ENCODE data around the gene FYB2.

Gene FYB2

GRCh38 chr1:56797065-56797685 lies 22.0 kb downstream of the FYB2 start:
- no peaks in the 10 kb centered on the region for H4K20me1 ChIP-seq (ENCODE audit: control insufficient read depth, insufficient read depth, low read depth, low read length)
- H3K4me2 ChIP-seq (ENCODE audit: low read length): no peak overlapping the region
- H3K9me2 ChIP-seq (replicated peaks; ENCODE audit: control insufficient read depth, low read length): no peaks in the 10 kb centered on the region

GRCh38 chr1:56795870-56796269 lies 23.3 kb downstream of the FYB2 start:
- Histone ChIP-seq H3K79me2 (ENCODE audit: control insufficient read depth, low read length) (no peaks in the 10 kb centered on the region), H3K9me3 (ENCODE audit: control insufficient read depth, insufficient read depth, low read length) (no peaks in the 10 kb centered on the region), H3K36me3 (ENCODE audit: control insufficient read depth, low read length) (no peaks in the 10 kb centered on the region), H3K9me2 (replicated peaks; ENCODE audit: control insufficient read depth, low read length) (no peaks in the 10 kb centered on the region), H4K20me1 (ENCODE audit: control insufficient read depth, insufficient read depth, low read depth, low read length) (no peaks in the 10 kb centered on the region), H3K4me1 (ENCODE audit: control insufficient read depth, low read length) (no peaks in the 10 kb centered on the region), H3K27ac (ENCODE audit: low read depth, low read length) (no peak overlapping the region), H3K4me3 (ENCODE audit: low read length) (no peak overlapping the region), H3F3A (ENCODE audit: control insufficient read depth, insufficient read depth) (no peaks in the 10 kb centered on the region), H3K4me2 (ENCODE audit: low read length) (no peak overlapping the region), H3K27me3 (ENCODE audit: control insufficient read depth, low read length) (no peaks in the 10 kb centered on the region)
- no peak for TF ChIP-seq EZH2phosphoT487 (IDR thresholded peaks at IDR 0.05; ENCODE audit: borderline replicate concordance, low read length)
- TF ChIP-seq CTCF (IDR thresholded peaks at IDR 0.05; ENCODE audit: low read depth, low read length, poor library complexity, severe bottlenecking): no peak

More at GRCh38 chr1:56797065-56797685, 22.0 kb downstream of the FYB2 start:
- no peak for TF ChIP-seq EZH2phosphoT487 (IDR thresholded peaks at IDR 0.05; ENCODE audit: borderline replicate concordance, low read length)
- TF ChIP-seq CTCF (IDR thresholded peaks at IDR 0.05; ENCODE audit: low read depth, low read length, poor library complexity, severe bottlenecking): no peak
- Histone ChIP-seq H3K4me1 (ENCODE audit: control insufficient read depth, low read length) (no peaks in the 10 kb centered on the region), H3K27ac (ENCODE audit: low read depth, low read length) (no peak overlapping the region), H3K4me3 (ENCODE audit: low read length) (no peak overlapping the region), H3K27me3 (ENCODE audit: control insufficient read depth, low read length) (no peaks in the 10 kb centered on the region), H3K36me3 (ENCODE audit: control insufficient read depth, low read length) (no peaks in the 10 kb centered on the region), H3F3A (ENCODE audit: control insufficient read depth, insufficient read depth) (no peaks in the 10 kb centered on the region), H3K9me3 (ENCODE audit: control insufficient read depth, insufficient read depth, low read length) (no peaks in the 10 kb centered on the region), H3K79me2 (ENCODE audit: control insufficient read depth, low read length) (no peaks in the 10 kb centered on the region)

- no peak for TF ChIP-seq EZH2phosphoT487 (IDR thresholded peaks at IDR 0.05; ENCODE audit: borderline replicate concordance, low read length)
- TF ChIP-seq CTCF (IDR thresholded peaks at IDR 0.05; ENCODE audit: low read depth, low read length, poor library complexity, severe bottlenecking): no peak
- no peaks in the 10 kb centered on the region for H3K36me3 ChIP-seq (ENCODE audit: control insufficient read depth, low read length)
- no peaks in the 10 kb centered on the region for H3F3A ChIP-seq (ENCODE audit: control insufficient read depth, insufficient read depth)
- no peaks in the 10 kb centered on the region for H3K27me3 ChIP-seq (ENCODE audit: control insufficient read depth, low read length)
- H3K4me3 ChIP-seq (ENCODE audit: low read length): no peak overlapping the region
- H3K4me2 ChIP-seq (ENCODE audit: low read length): no peak overlapping the region
- no peaks in the 10 kb centered on the region; the same call in 1 of the 2 replicates for H3K9me2 ChIP-seq (replicated peaks; ENCODE audit: control insufficient read depth, low read length)
- H3K4me1 ChIP-seq (ENCODE audit: control insufficient read depth, low read length): no peaks in the 10 kb centered on the region
- no peak overlapping the region for H3K27ac ChIP-seq (ENCODE audit: low read depth, low read length)
- H3K9me3 ChIP-seq (ENCODE audit: control insufficient read depth, insufficient read depth, low read length): no peaks in the 10 kb centered on the region
- H4K20me1 ChIP-seq (ENCODE audit: control insufficient read depth, insufficient read depth, low read depth, low read length): no peaks in the 10 kb centered on the region
- H3K79me2 ChIP-seq (ENCODE audit: control insufficient read depth, low read length): no peaks in the 10 kb centered on the region
Observed at GRCh38 chr1:56790036-56790435, 29.2 kb downstream of the FYB2 start.
